HG03565 (cell line): ENCODE results near the gene CTRL.
"Not testable (repeated sequence)": the region's sequence is repeated elsewhere in the genome, so short reads cannot be mapped to it uniquely, and the experiment has no call there.

Source experiments
- ATAC-seq: cut with Tn5 transposase; IDR thresholded peaks from one replicate; pipeline ENCODE4 v1.9.1; 2021; ENCODE audit warnings: mild to moderate bottlenecking, moderate library complexity; ENCODE audit not compliant: unreplicated experiment

CTRL gene

GRCh38 chr16:67931712-67932461 is at the start of gene CTRL:
TSS of gene CTRL (minus strand) at chr16:67931862. CDS start at chr16:67931852, 10 bp downstream.
- no peak for ATAC-seq

- no peak for ATAC-seq
Measured at GRCh38 chr16:67979955-67980678, 48.5 kb upstream of the CTRL start, which contains the start of gene DPEP3. TSS of gene DPEP3 (minus strand) at chr16:67980499. CDS start at chr16:67980380, 119 bp downstream.

GRCh38 chr16:67977469-67978227 is 46.0 kb upstream of the CTRL start:
- ATAC-seq = no peak

GRCh38 chr16:67977005-67977404 is 45.3 kb upstream of the CTRL start:
- no peak for ATAC-seq

- ATAC-seq = no peak
Measured at GRCh38 chr16:67976205-67976604, 44.5 kb upstream of the CTRL start.

- ATAC-seq = no peak
Measured at GRCh38 chr16:67975321-67976105, 43.9 kb upstream of the CTRL start.

- not testable (repeated sequence) for ATAC-seq
Measured at GRCh38 chr16:67972285-67972684, 40.6 kb upstream of the CTRL start.

- no peak for ATAC-seq
Measured at GRCh38 chr16:67971111-67971510, 39.4 kb upstream of the CTRL start.

GRCh38 chr16:67969254-67970039 is 37.8 kb upstream of the CTRL start:
- no peak for ATAC-seq

- ATAC-seq = peak; percentile 63
Measured at GRCh38 chr16:67968400-67969253, 37.0 kb upstream of the CTRL start, which contains the start of gene SLC12A4. TSS of gene SLC12A4 (minus strand) at chr16:67968637. CDS start at chr16:67968553, 84 bp downstream.

GRCh38 chr16:67967958-67968399 is 36.3 kb upstream of the CTRL start:
- peak; percentile 18 for ATAC-seq

- no peak for ATAC-seq
Measured at GRCh38 chr16:67967183-67967957, 35.7 kb upstream of the CTRL start.

GRCh38 chr16:67966549-67967182 is 35.0 kb upstream of the CTRL start:
- ATAC-seq = no peak

- no peak for ATAC-seq
Measured at GRCh38 chr16:67965668-67966548, 34.2 kb upstream of the CTRL start.

- ATAC-seq = no peak
Measured at GRCh38 chr16:67964477-67965131, 32.9 kb upstream of the CTRL start.
